Right atrium auricular region (tissue), 2 donors: ENCODE results near the gene PODXL2. TPM values are rescaled to one million over a fixed set of nuclear protein-coding genes. Genes with fewer than 3 reads are reported as not detected.
"Not testable (repeated sequence)": the region's sequence is repeated elsewhere in the genome, so short reads cannot be mapped to it uniquely, and the experiment has no call there.

Source experiments
- DNase-seq: peaks from one replicate; pipeline ENCODE4 v3.0.0-alpha.2; 2019; ENCODE audit warnings: low spot score
- H3K27ac ChIP-seq, 2 donors: fragments of 200-600 bp; sonication (generic); 1 replicate in 1 of 2; 2 replicates in 1 of 2; pipeline ENCODE4 v1.5.1; 2016 to 2019
- H3K27me3 ChIP-seq, 2 donors: fragments of 200-600 bp; sonication (generic); one replicate each; pipeline versions ENCODE4 v1.5.1 to v1.6.0; 2017 to 2019
- H3K36me3 ChIP-seq: fragments of 200-600 bp; sonication (generic); one replicate; pipeline ENCODE4 v1.5.1; 2016
- H3K4me1 ChIP-seq, 2 donors: fragments of 200-600 bp; sonication (generic); one replicate each; pipeline versions ENCODE4 v1.5.1 to v1.6.0; 2017 to 2019
- H3K4me3 ChIP-seq, 2 donors: fragments of 200-600 bp; sonication (generic); 1 replicate in 1 of 2; 2 replicates in 1 of 2; pipeline ENCODE4 v1.5.1; 2017 to 2019; ENCODE audit warnings: mild to moderate bottlenecking in 1 of 2, moderate library complexity in 1 of 2
- H3K9me3 ChIP-seq, 2 donors: fragments of 200-600 bp; sonication (generic); one replicate each; pipeline ENCODE4 v1.5.1; 2019
- total RNA-seq, 2 donors: library from RNA; depleted of rRNA; stranded (reverse); fragments of >200 nt; gene quantifications; one replicate each; pipeline ENCODE4 v1.1.0, GENCODE V29; 2016
- TF ChIP-seq, protein P1 (sequence below), 2 donors: fragments of 200-600 bp; sonication (generic); IDR thresholded peaks; one replicate each; pipeline ENCODE4 v1.5.1; 2019; ENCODE audit warnings: antibody characterized with exemption in 2 of 2

Gene PODXL2
- total RNA-seq, 2 donors from 2014 or later, result 1.9 to 2.9 TPM

DNA sequence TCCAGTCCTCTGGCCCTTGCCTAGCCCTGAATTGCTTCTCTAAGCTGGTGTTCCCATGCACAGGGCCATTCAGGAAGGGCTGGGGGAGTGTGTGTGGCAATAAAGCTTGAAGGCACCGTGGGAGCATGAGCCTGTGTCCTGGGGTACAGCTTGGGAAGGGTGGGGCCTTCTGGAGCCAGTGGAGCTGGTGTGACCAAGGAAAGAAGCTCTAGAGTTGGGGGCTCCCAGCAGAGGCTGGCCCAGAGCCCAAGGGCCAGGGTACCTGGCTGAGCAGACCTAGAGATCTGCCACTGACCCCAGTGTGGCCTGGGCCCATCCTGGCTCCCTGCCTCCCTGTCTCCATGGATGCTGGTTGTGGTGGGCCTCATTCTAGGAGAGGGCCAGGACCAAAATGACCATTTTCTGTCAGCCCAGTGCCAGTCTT, 51.8 kb downstream of the PODXL2 start:
- H3K4me1 ChIP-seq, result peaks cover 0 to 6% of the 10 kb centered on the region in 2 donors
- H3K4me3 ChIP-seq, result no peak overlapping the region
- H3K36me3 ChIP-seq, result peaks cover 26% of the 10 kb centered on the region
- H3K27ac ChIP-seq, result no peak overlapping the region
- TF ChIP-seq, protein P1, sequence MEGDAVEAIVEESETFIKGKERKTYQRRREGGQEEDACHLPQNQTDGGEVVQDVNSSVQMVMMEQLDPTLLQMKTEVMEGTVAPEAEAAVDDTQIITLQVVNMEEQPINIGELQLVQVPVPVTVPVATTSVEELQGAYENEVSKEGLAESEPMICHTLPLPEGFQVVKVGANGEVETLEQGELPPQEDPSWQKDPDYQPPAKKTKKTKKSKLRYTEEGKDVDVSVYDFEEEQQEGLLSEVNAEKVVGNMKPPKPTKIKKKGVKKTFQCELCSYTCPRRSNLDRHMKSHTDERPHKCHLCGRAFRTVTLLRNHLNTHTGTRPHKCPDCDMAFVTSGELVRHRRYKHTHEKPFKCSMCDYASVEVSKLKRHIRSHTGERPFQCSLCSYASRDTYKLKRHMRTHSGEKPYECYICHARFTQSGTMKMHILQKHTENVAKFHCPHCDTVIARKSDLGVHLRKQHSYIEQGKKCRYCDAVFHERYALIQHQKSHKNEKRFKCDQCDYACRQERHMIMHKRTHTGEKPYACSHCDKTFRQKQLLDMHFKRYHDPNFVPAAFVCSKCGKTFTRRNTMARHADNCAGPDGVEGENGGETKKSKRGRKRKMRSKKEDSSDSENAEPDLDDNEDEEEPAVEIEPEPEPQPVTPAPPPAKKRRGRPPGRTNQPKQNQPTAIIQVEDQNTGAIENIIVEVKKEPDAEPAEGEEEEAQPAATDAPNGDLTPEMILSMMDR (IDR thresholded peaks at IDR 0.05), result no peak
- H3K9me3 ChIP-seq, result no peaks in the 10 kb centered on the region
- DNase-seq, result peak; percentile 54
- H3K27me3 ChIP-seq, result no peaks in the 10 kb centered on the region

DNA sequence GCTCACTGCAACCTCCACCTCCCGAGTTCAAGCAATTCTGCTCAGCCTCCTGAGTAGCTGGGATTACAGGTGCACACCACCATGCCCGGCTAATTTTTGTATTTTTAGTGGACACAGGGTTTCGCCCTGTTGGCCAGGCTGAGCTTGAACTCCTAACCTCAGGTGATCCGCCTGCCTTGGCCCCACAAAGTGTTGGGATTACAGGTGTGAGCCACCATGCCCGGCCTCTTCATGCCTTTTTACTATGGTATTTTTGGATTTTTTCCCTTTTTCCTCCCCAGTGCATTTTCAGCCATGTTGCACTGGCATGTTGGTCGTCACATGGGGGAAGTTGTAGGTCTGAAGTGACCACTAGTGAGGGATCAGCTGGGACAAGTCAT, 53.2 kb downstream of the PODXL2 start:
- not testable (repeated sequence) for H3K27ac ChIP-seq, H3K27me3 ChIP-seq, H3K4me1 ChIP-seq, H3K4me3 ChIP-seq, DNase-seq, H3K9me3 ChIP-seq
- H3K36me3 ChIP-seq, result peaks cover 19% of the 10 kb centered on the region

DNA sequence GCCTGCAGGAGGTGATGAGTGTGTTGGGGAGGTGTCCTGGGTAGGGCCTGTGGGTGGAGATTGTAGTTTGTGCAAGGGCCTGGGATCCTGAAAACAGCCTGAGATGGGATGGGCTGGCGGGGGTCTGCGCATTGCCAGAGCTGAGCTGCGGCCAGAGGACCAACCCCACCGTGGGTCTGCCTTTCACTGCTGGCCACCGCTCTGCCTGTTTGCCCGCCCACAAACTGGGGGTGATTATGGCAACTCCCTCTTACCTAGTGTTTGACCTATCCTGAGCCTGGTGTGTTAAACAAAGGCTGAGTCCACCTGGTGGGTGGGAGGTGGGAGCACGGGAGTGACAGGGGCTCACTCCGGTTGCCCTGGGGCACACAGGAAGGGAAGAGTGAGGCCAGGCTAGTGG, 53.6 kb downstream of the PODXL2 start:
- no peaks in the 10 kb centered on the region for H3K27me3 ChIP-seq
- H3K27ac ChIP-seq, result no peak overlapping the region
- H3K4me3 ChIP-seq, result no peak overlapping the region
- TF ChIP-seq, protein P1 (IDR thresholded peaks at IDR 0.05), result no peak
- peak; percentile 40 for DNase-seq
- no peaks in the 10 kb centered on the region for H3K4me1 ChIP-seq
- H3K36me3 ChIP-seq, result peaks cover 15% of the 10 kb centered on the region
- no peaks in the 10 kb centered on the region for H3K9me3 ChIP-seq

DNA sequence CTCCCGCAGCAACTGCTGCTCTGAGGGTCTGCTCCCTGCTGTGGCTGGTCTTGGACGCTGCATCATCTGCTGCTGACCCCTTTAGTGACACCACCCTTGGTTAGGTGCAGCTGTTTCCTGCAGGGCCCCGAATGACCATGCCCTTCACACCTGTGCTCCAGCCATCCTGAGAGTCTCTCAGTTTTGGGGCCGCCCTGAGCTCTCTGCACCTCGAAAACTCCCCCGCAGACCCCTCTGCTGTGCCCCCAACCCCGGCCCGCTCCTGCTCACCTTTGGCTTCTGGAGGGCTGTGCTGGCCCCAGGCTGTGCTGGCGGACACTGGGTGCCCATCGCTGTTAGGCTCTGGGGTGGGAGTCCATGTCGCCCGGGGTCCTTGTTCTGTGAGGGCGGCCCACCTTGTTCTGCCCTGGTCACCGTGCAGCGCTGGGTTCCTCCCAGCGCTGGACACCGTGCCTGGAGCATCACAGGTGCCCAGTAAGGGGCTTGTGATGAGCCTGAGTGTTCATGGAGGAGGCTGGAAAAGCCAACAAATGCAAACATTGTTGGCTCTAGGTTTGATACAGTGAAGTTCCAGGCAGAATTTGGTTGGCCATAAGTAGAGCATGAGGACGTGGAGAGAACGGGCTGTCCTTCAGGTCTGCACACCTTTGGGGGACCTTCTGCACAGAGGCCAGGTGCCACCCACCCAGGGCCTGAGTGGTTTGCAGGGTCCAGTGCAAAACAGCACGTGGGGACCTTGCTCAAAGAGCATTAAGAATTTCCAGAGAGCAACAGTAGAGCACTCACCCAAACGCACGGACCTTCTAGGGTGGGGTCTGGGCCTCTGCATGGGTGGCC, 56.1 kb downstream of the PODXL2 start:
- TF ChIP-seq, protein P1 (IDR thresholded peaks at IDR 0.05), result no peak
- no peaks in the 10 kb centered on the region for H3K27me3 ChIP-seq
- no peak overlapping the region for H3K4me3 ChIP-seq
- no peaks in the 10 kb centered on the region for H3K9me3 ChIP-seq
- no peak overlapping the region for H3K27ac ChIP-seq
- peaks cover 0 to 24% of the 10 kb centered on the region in 2 donors for H3K4me1 ChIP-seq
- no peak for DNase-seq
- H3K36me3 ChIP-seq, result no peaks in the 10 kb centered on the region

DNA sequence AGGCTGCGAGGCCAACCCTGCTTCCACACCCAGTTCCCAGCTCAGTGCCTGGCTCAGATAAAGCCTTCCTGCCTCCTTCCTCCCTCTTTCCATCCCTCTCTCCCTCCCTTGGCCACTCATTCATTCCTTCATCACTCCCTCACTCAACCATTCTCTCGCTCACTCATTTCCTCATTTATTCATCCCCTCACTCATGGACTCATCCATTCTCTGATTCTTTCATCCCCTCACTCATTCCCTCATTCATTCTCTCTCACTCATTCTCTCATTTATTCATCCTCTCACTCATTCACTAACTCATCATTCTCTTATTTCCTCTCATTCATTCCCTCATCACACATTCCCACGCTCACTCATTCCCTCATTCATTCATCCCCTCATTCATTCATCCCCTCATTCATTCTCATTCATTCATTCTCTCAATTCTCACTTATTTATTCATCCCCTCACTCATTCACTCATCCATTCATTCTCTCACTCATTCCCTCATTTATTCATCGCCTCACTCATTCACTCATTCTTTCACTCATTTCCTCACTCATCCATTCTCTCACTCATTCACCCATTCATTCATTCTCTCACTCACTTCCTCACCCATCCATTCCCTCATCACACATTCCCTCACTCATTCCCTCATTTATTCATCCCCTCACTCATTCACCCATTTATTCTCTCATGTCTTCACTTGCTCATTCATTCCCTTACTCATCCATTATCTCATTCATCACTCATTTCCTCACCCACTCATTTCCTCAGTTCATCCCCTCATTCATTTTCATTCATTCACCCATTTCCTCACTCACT, 56.9 kb downstream of the PODXL2 start:
- TF ChIP-seq, protein P1 (IDR thresholded peaks at IDR 0.05), result no peak
- no peak overlapping the region for H3K27ac ChIP-seq
- no peak overlapping the region for H3K4me3 ChIP-seq

DNA sequence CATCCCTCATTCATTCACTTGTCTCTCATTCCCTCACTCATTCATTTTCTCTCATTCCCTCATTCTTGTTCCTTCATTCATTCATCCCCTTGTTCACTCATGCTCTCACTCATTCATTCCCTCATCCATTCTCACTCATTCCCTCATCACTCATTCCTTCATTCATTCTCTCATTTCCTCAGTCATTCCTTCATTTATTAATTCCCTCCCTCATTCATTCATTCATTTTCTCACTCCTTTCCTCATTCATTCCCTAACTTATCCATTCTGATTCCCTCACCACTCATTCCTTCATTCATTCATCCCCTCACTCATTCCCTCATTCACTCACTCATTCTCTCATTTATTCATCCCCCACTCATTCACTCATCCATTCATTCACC, 57.5 kb downstream of the PODXL2 start:
- TF ChIP-seq, protein P1 (IDR thresholded peaks at IDR 0.05), result no peak
- DNase-seq, result no peak

More for the DNA sequence above, 56.9 kb downstream of the PODXL2 start:
- H3K36me3 ChIP-seq, result no peaks in the 10 kb centered on the region
- H3K27me3 ChIP-seq, result no peaks in the 10 kb centered on the region
- H3K4me1 ChIP-seq, result peaks cover 0 to 32% of the 10 kb centered on the region in 2 donors
- no peaks in the 10 kb centered on the region for H3K9me3 ChIP-seq
- no peak for DNase-seq

More for the DNA sequence above, 57.5 kb downstream of the PODXL2 start:
- no peaks in the 10 kb centered on the region for H3K9me3 ChIP-seq
- no peaks in the 10 kb centered on the region for H3K36me3 ChIP-seq
- H3K27me3 ChIP-seq, result no peaks in the 10 kb centered on the region
- H3K27ac ChIP-seq, result no peak overlapping the region
- peaks cover 0 to 38% of the 10 kb centered on the region in 2 donors for H3K4me1 ChIP-seq
- no peak overlapping the region for H3K4me3 ChIP-seq
